ENCODE results near the gene SLC26A1.

The SLC26A1 gene

DNA sequence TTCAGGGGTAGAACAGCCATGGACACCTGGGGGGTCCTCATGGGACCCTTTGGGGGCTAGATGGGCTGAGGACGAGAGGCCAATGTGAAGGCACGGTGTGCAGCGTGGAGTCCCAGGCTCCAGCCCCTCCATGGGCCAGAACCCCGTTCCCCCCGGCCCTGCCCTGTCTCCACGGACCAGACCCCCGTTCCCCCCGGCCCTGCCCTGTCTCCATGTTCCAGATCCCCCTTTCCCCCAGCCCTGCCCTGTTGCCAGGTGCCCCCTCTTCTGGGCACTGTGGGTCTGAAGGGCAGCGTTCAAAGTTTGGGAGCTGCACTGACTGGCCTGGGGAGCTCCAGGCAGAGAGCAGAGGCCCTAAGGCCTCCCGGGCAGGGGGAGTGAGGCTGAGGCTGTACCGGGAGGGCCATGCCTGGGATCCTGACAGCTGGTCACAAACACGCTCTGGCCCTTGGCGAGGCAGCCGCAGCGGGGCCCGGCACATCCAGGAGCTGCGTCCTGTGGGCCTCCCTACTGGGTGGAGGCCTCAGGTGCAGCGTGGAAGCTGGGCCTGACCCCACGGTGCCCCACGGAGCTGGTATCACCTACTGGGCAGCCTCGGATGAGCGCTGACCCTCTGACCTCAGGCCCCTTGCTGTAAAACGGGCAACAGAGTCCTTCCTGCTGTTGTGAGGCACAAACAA is 28.7 kb downstream of the SLC26A1 start:
- DNase-seq (ENCODE audit: low read depth) = no peak

DNA sequence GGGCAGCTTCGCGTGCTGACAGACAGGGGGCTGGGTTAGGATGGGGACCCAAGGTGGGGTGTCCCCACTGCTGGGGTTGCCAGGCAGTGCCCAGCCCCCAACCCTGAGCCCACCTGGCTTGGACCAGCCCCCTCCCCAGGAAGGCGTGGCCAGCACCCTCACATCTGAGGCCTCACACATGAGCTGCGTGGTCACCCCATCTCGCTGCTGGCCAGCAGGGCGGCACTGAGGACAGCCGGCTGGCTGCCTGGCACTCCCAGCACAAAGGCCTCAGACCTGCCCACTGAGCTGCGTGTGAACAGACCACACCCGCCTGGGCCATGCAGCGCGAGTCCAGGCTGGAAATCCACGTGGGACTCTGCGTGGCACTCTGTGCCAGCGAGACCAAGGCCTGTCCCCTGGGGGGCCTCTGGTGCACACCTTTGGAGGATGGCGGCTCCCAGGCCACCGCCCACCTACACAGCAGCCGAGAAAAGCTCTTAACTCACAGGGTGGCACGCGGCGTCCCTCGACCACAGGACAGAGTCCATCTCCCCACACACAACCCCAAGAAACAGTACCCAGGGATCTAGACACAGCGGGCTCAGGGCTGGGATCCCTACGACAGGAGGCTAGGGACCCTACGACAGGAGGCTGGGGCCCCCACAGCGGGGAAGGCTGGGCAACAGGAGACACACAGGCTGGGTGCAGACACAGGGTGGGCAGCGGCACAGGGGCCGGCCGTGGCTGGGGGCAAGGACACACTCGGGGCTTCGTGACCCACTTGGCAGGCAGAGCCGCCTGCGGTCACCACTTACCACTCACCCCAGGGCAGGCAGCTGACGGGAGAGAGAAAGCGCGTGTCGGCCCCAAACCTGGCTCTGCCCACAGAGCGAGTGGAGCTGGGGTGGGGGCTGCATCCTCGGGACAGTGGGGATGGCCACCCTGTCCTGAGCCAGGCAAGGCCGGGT is 29.7 kb downstream of the SLC26A1 start:
- no peak for DNase-seq (ENCODE audit: low read depth)

DNA sequence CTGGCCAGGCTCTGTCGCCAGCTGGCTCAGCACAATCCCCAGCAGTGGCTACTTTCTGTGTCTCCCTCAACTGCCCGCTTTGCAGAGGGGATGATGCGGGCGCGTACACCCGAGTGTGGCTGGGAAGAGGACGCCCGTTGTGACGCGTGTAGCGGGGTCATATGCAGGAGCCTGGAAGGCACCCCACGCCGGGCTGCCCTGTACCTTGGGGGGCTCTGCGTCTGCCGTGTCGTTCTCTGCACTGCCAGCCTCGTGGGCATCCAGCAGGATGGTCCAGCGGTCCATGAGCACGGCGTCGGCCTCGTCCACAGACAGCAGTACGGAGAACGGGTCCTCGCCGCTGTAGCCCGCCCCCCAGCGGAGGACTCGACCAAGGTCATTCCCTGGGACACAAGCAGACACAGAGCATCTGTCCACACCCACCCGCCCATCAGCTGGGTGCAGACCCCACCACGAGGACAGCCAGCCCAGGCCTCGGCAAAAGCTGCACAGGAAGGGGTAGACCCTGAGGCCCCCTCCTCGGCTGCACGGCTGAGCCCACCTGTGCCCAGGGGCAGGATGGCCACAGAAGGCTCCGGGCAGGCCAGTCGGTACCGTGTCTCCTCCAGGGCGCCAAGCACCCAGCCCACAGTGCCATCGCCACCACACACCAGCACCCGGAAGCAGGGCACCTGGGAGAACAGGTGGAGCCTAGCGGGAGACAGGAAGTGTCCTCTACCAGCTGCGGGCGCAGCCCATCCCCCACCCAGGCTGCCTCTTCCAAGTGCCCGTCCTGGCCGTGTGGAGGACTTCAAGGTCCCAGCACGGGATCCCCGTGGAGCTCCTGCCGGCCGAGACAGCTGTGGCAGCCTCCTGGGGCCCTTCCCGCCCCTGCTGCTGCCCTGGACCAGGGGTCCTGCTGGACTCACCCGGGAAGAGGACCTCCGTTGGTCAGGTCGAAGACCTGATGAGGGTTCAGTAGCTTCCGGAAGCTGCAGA is 30.7 kb downstream of the SLC26A1 start:
- DNase-seq (ENCODE audit: low read depth) = no peak

DNA sequence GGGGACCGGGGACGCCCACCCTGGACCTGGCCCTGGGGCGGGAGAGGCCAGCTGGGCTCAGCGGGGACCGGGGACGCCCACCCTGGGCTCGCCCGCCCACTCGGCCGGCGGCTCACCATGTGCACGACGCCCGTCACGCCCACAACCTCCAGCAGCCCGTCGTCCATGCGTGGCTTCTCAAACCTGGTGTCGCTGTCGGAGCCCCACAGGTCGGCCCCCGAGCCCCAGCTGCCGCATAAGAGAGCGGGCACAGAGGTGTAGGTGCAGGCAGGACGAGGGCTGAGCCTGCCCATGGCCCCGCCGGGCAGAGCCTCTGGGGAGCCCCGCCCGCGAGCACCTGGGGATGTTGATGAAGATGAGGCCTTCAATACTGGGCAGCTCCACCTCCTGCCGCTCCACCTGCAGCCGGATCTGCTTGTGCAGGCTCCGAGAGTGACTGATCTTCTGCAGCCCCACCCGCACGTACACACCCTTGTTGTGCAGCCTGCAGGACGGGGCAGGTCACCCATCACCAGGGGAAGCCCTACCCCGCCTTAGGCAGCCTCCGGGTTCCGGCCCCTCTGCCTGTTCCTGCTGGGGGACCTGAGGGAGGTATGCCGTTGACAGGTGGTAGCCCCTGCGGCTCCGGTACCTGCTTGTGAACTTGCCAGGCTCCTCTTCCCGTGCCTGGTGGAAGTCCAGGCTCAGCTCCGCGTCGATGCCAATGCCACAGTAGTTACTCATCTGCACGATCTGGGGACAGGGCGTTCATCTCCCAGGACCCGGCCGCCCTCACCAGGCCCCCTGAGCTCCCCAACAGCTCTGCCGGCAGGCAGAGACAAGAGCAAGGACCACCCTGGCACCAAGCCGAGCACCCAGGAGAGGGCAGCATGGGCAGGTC is 31.6 kb downstream of the SLC26A1 start:
- no peak for DNase-seq (ENCODE audit: low read depth)

DNA sequence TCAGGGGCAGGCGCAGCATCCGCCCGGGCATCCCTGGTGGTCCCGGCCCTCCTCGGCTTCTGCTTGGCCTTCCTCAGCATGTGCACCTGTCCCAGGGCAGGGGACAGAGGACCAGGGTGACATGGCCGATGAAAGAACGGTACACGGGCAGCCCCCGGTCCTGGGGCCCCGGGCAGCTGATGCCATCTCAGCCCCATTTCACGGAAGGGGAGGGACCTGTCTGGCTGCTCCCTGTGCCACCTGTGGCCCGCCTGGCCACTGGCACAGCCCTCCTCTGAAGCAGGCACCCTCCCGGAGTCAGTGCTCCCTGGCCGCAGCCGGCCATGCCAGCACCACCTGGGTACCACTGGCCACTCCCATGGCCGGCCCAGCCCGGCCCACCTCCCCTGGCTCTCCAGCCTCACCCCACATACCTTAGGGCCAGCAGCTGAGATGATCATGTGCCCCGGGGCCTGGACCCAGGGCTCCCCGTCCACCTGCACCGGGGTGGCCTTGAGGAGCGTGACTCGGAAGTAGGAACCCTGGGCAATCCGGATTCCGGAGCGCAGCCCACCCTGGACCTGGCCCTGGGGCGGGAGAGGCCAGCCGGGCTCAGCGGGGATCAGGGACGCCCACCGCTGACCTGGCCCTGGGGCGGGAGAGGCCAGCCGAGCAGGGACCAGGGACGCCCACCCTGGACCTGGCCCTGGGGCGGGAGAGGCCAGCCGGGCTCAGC is 32.4 kb downstream of the SLC26A1 start:
- no peak for DNase-seq (ENCODE audit: low read depth)

DNA sequence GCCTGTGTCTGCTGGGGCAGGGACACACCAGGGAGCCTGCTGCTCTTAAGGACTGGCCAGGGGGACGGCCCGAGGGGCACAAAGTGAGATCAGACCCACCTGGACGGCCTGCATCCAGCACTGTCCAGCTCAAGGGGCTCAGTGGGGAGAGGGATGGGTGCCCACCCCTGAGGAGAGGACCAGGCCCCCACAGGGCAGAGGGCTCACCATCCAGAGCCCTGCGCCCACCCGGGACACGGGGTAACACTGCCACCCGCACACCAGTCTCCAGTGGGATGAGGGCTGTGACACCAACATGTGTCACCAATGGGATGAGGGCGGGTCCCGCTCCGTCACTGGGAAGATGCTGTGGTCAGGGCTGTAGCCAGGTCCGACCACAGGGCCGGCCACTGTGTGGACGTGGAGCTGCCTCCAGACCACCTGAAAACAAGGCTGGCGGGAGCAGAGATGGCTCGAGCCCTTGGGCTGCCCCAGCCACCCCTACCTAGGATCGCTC is 33.0 kb downstream of the SLC26A1 start:
- no peak for DNase-seq (ENCODE audit: low read depth)

DNA sequence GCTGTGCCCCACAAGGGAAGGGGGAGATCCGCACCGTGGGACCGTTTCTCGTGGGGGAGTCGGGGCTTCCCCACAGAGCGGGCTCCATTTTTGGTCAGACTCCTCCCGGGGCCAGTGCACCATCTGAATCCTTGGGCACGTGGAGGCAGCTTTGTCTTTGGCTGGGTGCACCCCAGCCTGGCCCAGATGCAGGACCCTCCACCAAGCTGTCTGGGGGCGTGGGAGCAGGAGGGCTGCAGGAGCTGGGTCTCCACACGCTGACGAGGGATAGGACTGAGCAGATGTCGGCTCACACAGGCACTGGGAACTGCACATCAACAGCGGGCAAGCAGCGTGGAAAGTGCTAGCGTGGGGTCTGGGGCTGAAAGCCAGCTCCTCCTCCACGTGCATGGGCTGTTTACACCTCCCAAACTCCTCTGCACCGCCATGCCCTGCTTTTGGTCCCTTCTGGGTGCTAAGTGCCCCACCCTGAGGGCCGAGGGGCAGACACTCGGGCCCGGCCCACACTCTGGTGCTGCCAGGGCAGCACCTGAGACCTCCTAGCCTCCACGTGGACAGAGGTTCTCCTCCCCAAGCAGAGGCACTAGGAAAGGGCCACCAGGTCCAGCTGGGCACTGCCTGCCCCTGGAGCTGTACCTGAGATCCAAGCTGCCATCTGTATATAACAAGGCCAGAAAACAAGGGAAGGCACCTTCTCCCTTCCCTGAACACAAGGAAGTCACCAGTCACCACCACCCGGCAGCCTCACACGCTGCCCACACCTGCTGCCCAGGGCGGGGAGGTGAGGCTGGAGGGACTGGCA is 33.7 kb downstream of the SLC26A1 start:
- DNase-seq (ENCODE audit: low read depth) = no peak

DNA sequence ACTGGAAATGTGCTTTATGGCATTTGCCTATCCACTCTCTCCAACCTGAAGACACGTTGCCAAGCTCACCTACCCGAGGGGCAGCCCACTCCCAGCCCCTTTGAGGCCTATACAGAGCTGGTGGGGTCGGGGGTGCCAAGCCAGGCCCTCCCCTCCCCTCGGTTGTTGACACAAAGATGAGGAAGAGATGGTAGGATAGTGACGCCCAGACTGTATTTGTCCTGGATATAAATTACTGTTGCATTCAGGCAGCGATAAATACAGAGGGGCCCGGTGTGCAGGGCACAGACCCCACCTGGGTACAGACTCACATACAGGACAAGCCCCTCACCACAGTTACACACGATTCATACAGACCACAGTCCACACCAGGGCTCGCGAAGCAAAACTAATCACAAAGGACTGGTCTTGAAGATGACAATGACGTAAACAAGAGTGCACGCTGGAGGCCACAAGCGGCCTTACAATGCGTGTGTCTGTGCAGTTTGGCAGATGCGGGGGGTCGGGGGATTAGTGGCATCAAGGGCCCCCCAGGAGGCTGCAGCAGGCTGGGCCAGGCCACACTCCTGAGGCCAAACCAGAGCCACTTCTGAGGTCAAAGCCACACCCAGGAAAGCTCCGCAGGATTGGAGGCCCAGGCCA is 34.4 kb downstream of the SLC26A1 start:
- DNase-seq (ENCODE audit: low read depth) = no peak

DNA sequence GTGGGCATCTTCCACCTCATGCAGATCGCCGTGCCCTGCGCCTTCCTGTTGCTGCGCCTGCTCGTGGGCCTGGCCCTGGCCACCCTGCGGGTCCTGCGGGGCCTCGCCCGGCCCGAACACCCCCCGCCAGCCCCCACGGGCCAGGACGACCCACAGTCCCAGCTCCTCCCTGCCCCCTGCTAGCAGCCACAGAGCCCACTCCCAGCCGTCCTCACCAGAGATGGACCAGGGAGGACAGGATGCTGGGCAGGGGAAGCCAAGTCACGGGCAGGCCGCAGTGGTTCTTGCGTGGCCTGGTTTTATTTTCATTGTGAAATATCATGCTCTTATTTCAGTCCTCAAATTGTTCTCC is 34.9 kb downstream of the SLC26A1 start:
- DNase-seq (ENCODE audit: low read depth) = no peak

DNA sequence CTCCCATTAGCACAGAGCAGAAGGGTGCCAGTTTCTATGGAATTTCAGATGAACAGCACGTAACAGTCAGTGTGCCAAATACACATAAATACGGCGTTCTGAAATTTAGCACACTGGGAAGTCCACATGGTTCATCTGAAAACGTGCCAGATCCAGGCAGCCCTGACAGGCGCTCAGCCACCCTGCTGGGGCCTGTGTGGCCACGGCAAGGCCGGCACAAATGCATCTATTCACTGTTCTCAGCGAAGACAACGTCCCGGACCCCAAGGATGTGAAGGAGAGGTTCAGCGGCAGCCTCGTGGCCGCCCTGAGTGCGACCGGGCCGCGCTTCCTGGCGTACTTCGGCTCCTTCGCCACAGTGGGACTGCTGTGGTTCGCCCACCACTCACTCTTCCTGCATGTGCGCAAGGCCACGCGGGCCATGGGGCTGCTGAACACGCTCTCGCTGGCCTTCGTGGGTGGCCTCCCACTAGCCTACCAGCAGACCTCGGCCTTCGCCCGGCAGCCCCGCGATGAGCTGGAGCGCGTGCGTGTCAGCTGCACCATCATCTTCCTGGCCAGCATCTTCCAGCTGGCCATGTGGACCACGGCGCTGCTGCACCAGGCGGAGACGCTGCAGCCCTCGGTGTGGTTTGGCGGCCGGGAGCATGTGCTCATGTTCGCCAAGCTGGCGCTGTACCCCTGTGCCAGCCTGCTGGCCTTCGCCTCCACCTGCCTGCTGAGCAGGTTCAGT is 35.5 kb downstream of the SLC26A1 start:
- no peak for DNase-seq (ENCODE audit: low read depth)

DNA sequence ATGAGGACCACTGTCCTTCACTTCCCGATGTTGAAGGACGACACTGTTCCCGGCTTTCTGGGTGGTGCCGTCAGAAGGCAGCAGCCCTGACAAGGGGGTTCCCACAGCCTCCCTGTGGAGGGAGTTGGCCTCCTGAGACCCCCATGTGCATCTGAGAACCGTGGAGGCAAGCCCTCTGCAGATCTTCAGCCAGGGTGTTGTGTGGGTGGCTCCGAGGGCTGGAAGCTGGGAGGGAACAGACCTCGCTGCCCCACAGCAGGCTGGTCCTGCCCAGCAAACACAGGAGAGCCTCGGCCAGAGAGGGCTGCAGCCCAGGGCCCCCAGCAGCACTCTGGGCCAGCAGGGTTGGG is 36.0 kb downstream of the SLC26A1 start:
- no peak for DNase-seq (ENCODE audit: low read depth)

DNA sequence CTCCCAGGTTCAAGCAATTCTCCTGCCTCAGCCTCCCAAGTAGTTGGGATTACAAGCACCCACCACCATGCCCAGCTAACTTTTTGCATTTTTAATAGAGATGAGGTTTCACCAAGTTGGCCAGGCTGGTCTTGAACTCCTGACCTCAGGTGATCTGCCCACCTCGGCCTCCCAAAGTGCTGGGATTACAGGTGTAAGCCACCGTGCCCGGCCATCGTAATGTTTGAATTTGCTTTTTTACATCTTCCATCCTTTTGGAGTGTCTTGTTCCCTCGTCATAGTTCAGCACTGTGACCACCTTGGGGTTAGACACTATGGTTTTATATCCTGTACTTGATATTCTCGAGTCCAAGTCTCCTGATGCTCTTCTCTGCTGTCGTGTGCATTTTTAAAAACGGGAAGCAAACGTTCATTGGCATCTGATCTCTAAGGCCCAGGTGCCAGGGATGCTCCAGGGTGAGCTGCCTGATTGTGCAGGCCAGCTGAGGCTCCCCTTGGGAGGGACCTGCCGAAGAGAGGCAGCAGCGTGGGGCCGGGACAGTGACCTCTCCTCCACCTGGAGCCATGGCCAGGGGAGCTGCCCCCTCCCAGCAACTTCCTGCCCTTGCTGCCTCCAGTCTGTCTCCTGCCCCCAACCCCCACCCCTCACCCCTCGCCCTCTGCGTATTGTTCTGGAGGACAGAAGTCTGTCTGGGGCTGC is 36.5 kb downstream of the SLC26A1 start:
- DNase-seq (ENCODE audit: low read depth) = no peak

DNA sequence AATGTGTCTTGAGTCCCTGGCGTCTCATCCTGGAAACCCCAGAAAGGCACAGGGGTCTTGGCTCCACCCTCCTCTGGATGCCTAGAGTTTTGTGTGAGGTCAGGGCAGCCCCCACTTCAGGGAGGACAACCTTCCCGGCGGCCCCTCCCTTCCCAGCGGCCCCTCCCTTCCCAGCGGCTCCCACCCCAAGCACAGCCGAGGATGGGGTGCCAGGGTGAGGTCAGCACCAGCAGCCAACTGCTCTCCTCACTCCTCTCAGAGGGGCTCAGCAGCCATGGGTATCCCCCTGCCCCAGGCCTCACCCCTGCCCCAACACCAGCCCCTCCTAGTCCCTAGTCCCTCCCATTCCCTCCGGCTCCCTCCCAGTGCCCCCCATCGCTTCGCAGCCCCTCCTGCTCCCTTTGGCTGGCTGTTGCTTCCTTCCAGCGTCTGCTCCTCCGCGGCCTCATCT is 37.2 kb downstream of the SLC26A1 start:
- no peak for DNase-seq (ENCODE audit: low read depth)

DNA sequence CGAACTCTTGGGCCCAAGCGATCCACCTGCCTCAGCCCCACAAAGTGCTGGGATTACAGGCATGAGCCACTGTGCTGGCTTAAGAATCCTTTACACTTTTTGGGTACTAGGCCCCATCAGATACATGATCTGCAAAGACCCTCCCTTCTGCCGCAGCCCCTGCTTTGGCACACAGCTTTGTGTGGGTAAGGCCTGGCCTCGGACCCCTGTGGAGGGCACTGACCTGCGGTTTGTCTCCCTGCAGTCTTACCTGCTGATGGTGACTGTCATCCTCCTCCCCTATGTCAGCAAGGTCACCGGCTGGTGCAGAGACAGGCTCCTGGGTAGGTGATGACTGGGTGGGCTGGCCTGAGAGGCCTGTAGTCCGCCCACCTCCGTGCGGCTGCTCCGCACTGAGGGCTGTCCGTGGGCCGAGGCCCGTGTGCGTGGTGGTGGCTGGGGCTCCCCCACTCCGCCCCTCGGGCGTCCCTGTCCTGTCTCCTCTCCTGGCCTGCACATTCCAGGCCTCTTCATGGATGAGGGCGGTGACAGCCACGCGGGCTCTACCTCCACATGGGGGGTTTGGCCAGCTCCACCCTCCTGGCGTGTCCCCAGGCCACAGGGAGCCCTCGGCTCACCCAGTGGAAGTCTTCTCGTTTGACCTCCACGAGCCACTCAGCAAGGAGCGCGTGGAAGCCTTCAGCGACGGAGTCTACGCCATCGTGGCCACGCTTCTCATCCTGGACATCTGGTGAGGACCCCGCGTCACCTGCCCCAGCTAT is 37.9 kb downstream of the SLC26A1 start:
- no peak for DNase-seq (ENCODE audit: low read depth)

DNA sequence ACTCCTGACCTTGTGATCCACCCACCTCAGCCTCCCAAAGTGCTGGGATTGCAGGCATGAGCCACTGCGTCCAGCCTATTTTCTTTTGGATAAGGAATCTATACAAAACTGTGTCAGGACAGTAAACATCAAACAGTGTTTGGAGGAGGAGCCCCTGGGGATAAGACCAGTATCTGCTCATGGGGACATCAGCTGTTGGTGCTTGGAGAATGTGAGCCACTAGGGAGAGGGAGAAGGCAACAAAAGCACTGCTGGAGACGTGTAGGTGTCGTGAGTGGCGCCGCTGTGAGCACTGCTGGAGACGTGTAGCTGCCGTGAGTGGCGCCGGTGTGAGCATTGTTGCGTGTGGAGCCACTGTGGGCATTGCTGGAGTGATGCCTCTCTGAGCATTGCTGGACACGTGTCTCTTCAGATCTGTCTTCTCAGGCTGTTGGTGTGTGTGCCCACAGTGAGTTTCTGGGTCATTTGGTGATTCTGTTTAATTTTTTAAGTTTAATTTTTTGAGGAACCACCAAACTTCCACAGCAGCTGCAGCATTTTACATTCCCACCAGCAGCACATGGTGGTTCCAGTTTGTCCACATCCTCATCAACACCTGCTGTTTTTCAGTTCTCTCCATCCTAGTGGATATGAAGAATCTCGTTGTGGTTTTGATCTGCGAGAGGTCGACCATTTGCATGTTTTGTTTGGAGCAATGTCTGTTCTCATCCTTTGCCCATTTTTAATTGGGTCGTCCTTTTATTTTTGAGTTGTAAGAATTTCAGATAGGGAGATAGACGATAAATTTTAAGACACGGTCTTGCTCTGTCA is 38.8 kb downstream of the SLC26A1 start:
- DNase-seq (ENCODE audit: low read depth) = no peak

DNA sequence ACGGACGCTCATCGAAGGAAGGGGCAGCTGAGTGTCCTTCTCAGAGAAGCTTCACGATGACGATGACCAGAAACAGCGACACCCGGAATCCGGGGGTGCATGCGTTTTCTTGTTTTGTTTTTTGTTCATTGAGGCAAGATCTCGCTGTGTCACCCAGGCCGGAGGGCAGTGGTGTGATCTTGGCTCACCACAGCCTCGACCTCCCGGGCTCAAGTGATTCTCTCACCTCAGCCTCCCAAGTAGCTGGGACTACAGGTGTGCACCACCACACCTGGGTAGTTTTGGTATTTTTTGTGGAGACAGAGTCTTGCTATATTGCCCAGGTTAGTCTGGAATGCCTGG is 39.7 kb downstream of the SLC26A1 start:
- DNase-seq (ENCODE audit: low read depth) = no peak

Measured in stimulated activated CD8-positive, alpha-beta memory T cell treated with anti-CD3 and anti-CD28 coated beads, Interleukin-7, amount 100 ng/mL, for 24 hours (primary cell).